Neural cell (in vitro differentiated cells): Measurements from ENCODE around the gene LRRC10B.

Experiments
- CTCF ChIP-seq: fragments of 450-650 bp; IDR thresholded peaks from 2 replicates; pipeline ENCODE4 v1.5.1; 2014; ENCODE audit warnings: antibody characterized with exemption, mild to moderate bottlenecking, moderate library complexity; ENCODE audit not compliant: poor library complexity, severe bottlenecking
- EP300 ChIP-seq: fragments of 450-650 bp; conservative IDR thresholded peaks from 2 replicates; pipeline ENCODE4 v1.6.1; 2014; ENCODE audit warnings: antibody characterized with exemption, mild to moderate bottlenecking, moderate library complexity; ENCODE audit not compliant: poor library complexity, severe bottlenecking
- EZH2 ChIP-seq: fragments of 200-600, 300-800 bp; shearing (Covaris generic), sonication (generic); IDR thresholded peaks from 2 replicates; pipeline ENCODE4 v1.6.1; 2014; ENCODE audit warnings: antibody characterized with exemption, low read length, borderline replicate concordance, mild to moderate bottlenecking; ENCODE audit not compliant: insufficient read depth, poor library complexity, severe bottlenecking
- MXI1 ChIP-seq: fragments of 450-650 bp; conservative IDR thresholded peaks from 2 replicates; pipeline ENCODE4 v1.6.1; 2014; ENCODE audit warnings: antibody characterized with exemption, mild to moderate bottlenecking; ENCODE audit not compliant: poor library complexity, severe bottlenecking
- POLR2AphosphoS5 ChIP-seq: IDR thresholded peaks from 2 replicates; pipeline ENCODE4 v1.6.1; 2012
- RAD21 ChIP-seq: fragments of 450-650 bp; conservative IDR thresholded peaks from 2 replicates; pipeline ENCODE4 v1.6.1; 2014; ENCODE audit warnings: antibody characterized with exemption, mild to moderate bottlenecking, moderate library complexity
- TAF1 ChIP-seq: IDR thresholded peaks from 2 replicates; pipeline ENCODE4 v1.6.1; 2012; ENCODE audit warnings: low read depth
- TF ChIP-seq, protein P1 (sequence below): IDR thresholded peaks from 2 replicates; pipeline ENCODE4 v1.6.1; 2012; ENCODE audit warnings: borderline replicate concordance

DNA sequence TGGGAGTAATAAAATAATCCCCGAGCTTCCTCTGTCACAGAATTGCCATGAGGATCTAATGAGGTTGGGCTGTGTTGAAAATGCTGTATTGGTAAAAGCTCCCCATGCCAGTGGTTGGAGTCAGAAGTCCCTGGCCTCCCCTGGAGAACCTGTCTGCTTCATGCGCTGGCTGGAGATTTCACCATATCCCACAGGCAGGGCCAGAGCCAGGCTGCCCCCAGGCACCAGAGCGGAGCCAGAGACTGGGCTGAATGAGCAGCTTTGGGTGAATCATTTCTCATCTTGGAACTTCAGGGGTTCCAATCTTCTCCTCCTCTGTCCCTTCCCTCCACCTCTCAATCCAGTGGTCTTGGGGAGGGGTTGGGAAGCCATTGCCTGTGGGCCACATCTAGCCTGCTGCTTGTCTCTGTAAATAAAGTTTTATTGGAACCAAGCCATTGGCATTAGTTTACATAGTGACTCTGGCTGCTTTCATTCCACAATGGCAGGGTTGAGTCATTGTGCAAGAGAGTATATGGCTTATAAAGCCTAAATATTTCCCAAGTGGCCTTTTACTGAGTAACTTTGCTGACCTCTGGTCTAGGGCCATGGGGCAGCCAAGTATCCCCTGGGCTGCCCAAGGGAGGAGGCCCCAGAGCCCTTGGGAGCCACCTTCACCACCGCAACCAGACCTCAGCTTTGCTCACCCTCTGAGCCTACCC is 35.2 kb downstream of the LRRC10B start:
- TF ChIP-seq CTCF: no peak
- TF ChIP-seq, protein P1, sequence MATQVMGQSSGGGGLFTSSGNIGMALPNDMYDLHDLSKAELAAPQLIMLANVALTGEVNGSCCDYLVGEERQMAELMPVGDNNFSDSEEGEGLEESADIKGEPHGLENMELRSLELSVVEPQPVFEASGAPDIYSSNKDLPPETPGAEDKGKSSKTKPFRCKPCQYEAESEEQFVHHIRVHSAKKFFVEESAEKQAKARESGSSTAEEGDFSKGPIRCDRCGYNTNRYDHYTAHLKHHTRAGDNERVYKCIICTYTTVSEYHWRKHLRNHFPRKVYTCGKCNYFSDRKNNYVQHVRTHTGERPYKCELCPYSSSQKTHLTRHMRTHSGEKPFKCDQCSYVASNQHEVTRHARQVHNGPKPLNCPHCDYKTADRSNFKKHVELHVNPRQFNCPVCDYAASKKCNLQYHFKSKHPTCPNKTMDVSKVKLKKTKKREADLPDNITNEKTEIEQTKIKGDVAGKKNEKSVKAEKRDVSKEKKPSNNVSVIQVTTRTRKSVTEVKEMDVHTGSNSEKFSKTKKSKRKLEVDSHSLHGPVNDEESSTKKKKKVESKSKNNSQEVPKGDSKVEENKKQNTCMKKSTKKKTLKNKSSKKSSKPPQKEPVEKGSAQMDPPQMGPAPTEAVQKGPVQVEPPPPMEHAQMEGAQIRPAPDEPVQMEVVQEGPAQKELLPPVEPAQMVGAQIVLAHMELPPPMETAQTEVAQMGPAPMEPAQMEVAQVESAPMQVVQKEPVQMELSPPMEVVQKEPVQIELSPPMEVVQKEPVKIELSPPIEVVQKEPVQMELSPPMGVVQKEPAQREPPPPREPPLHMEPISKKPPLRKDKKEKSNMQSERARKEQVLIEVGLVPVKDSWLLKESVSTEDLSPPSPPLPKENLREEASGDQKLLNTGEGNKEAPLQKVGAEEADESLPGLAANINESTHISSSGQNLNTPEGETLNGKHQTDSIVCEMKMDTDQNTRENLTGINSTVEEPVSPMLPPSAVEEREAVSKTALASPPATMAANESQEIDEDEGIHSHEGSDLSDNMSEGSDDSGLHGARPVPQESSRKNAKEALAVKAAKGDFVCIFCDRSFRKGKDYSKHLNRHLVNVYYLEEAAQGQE: no peak
- no peak for TF ChIP-seq RAD21
- TF ChIP-seq POLR2AphosphoS5: no peak
- TF ChIP-seq EZH2: no peak
- TF ChIP-seq EP300: no peak
- TF ChIP-seq TAF1: no peak
- no peak for TF ChIP-seq MXI1
